Measurements from ENCODE around the gene AGR2. TPM values are rescaled to one million over a fixed set of nuclear protein-coding genes. Genes with fewer than 3 reads are reported as not detected.

AGR2 gene
- total RNA-seq, 1 experiment from 2014 or later, result 147 TPM

GRCh38 chr7:16822029-16822428 is 17.2 kb upstream of the AGR2 start:
- CTCF ChIA-PET, result no interaction called here
- no peaks in the 10 kb centered on the region for H3K36me3 ChIP-seq (ENCODE audit: control insufficient read depth, insufficient read depth, low read length)
- H3K27me3 ChIP-seq (ENCODE audit: control insufficient read depth, insufficient read depth, low read length), result no peaks in the 10 kb centered on the region
- POLR2A ChIA-PET, result interaction anchor here (0.6 kb wide), 1 partner anchor 409 kb away, joined by 3 read pairs; no protein-coding TSS in a partner anchor
- ATAC-seq, result no peak
- no peak overlapping the region for H3K27ac ChIP-seq (ENCODE audit: low read length)
- intact Hi-C loops (cut with micrococcal nuclease; ENCODE audit: unreplicated experiment), result no loop called here
- no peaks in the 10 kb centered on the region for H3K9me3 ChIP-seq (ENCODE audit: control insufficient read depth, insufficient read depth, low read depth, low read length)
- no TSS peak for BruUV-seq (replicated peaks)
- H3K4me3 ChIP-seq (ENCODE audit: low read depth in 2 of 2, low read length in 2 of 2), result no peak overlapping the region
- no peak for DNase-seq (ENCODE audit: low read depth, low spot score)
- in situ Hi-C loops (cut with HindIII; ENCODE audit: low pct_unique_long_range_greater_than_20kb, low sequenced_read_pairs), result no loop called here
- H3K4me1 ChIP-seq (ENCODE audit: control insufficient read depth, insufficient read depth, low read length), result no peaks in the 10 kb centered on the region
- TF ChIP-seq REST (IDR thresholded peaks at IDR 0.05; ENCODE audit: insufficient read depth in 1 of 2, low read depth in 2 of 2, low read length in 1 of 2), result no peak
- TF ChIP-seq, protein P1, sequence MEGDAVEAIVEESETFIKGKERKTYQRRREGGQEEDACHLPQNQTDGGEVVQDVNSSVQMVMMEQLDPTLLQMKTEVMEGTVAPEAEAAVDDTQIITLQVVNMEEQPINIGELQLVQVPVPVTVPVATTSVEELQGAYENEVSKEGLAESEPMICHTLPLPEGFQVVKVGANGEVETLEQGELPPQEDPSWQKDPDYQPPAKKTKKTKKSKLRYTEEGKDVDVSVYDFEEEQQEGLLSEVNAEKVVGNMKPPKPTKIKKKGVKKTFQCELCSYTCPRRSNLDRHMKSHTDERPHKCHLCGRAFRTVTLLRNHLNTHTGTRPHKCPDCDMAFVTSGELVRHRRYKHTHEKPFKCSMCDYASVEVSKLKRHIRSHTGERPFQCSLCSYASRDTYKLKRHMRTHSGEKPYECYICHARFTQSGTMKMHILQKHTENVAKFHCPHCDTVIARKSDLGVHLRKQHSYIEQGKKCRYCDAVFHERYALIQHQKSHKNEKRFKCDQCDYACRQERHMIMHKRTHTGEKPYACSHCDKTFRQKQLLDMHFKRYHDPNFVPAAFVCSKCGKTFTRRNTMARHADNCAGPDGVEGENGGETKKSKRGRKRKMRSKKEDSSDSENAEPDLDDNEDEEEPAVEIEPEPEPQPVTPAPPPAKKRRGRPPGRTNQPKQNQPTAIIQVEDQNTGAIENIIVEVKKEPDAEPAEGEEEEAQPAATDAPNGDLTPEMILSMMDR (IDR thresholded peaks at IDR 0.05), result no peak
- TF ChIP-seq TCF7L2 (IDR thresholded peaks at IDR 0.05; ENCODE audit: low read depth, low read length), result no peak
- no peak for TF ChIP-seq SIN3A (IDR thresholded peaks at IDR 0.05; ENCODE audit: borderline replicate concordance, insufficient read depth, low read depth, low read length)
- TF ChIP-seq POLR2AphosphoS5 (IDR thresholded peaks at IDR 0.05; ENCODE audit: low read depth, low read length), result no peak

GRCh38 chr7:16818732-16819131 is 13.9 kb upstream of the AGR2 start:
- H3K27ac ChIP-seq (ENCODE audit: low read length), result no peak overlapping the region
- H3K4me1 ChIP-seq (ENCODE audit: control insufficient read depth, insufficient read depth, low read length), result peaks cover 7% of the 10 kb centered on the region
- TF ChIP-seq SIN3A (IDR thresholded peaks at IDR 0.05; ENCODE audit: borderline replicate concordance, insufficient read depth, low read depth, low read length), result no peak
- TF ChIP-seq REST (IDR thresholded peaks at IDR 0.05; ENCODE audit: insufficient read depth in 1 of 2, low read depth in 2 of 2, low read length in 1 of 2), result no peak
- no peak for TF ChIP-seq TCF7L2 (IDR thresholded peaks at IDR 0.05; ENCODE audit: low read depth, low read length)
- TF ChIP-seq POLR2AphosphoS5 (IDR thresholded peaks at IDR 0.05; ENCODE audit: low read depth, low read length), result no peak
- TF ChIP-seq, protein P1 (IDR thresholded peaks at IDR 0.05), result no peak
- intact Hi-C loops (cut with micrococcal nuclease; ENCODE audit: unreplicated experiment), result no loop called here
- no peak overlapping the region for H3K4me3 ChIP-seq (ENCODE audit: low read depth in 2 of 2, low read length in 2 of 2)
- ATAC-seq (no peak), DNase-seq (ENCODE audit: low read depth, low spot score) (no peak)
- H3K36me3 ChIP-seq (ENCODE audit: control insufficient read depth, insufficient read depth, low read length), result no peaks in the 10 kb centered on the region
- CTCF ChIA-PET, result interaction anchor here (0.6 to 0.7 kb wide), 2 partner anchors 71 to 1641 kb away, joined by 3 read pairs; no protein-coding TSS in a partner anchor
- no peaks in the 10 kb centered on the region for H3K27me3 ChIP-seq (ENCODE audit: control insufficient read depth, insufficient read depth, low read length)
- no peaks in the 10 kb centered on the region for H3K9me3 ChIP-seq (ENCODE audit: control insufficient read depth, insufficient read depth, low read depth, low read length)
- POLR2A ChIA-PET, result no interaction called here
- in situ Hi-C loops (cut with HindIII; ENCODE audit: low pct_unique_long_range_greater_than_20kb, low sequenced_read_pairs), result no loop called here
- no TSS peak for BruUV-seq (replicated peaks)

All from Panc1 (cell line).